Measurements from ENCODE around the gene PSME3IP1. TPM values are rescaled to one million over a fixed set of nuclear protein-coding genes. Genes with fewer than 3 reads are reported as not detected.

Gene PSME3IP1
- total and polyA plus RNA-seq, 7 donors, result 37.1 to 61.9 (median 48.7) TPM

- WGBS, 3 donors, result 0 to 1% (median 0%) methylated on average over 37 of the region's 37 CpGs
- intact Hi-C loops (cut with DNase I), result loop anchor here (5.0 kb wide), 1 partner anchor 57 kb away; no protein-coding TSS in a partner anchor
- peaks cover 18% of the 10 kb centered on the region for H3K4me1 ChIP-seq
- ATAC-seq, result peak; percentile 33 to 57 (median 40)
- H3K36me3 ChIP-seq (ENCODE audit: insufficient read depth in 1 of 2, low read depth in 1 of 2), result no peaks in the 10 kb centered on the region
- DNase-seq, result peak in 1 of 2 donors; percentile 45
- H3K9me3 ChIP-seq, result no peaks in the 10 kb centered on the region
- no peaks in the 10 kb centered on the region for H3K27me3 ChIP-seq (ENCODE audit: insufficient read depth in 3 of 3, low read length in 2 of 3)
- TF ChIP-seq, protein P1, sequence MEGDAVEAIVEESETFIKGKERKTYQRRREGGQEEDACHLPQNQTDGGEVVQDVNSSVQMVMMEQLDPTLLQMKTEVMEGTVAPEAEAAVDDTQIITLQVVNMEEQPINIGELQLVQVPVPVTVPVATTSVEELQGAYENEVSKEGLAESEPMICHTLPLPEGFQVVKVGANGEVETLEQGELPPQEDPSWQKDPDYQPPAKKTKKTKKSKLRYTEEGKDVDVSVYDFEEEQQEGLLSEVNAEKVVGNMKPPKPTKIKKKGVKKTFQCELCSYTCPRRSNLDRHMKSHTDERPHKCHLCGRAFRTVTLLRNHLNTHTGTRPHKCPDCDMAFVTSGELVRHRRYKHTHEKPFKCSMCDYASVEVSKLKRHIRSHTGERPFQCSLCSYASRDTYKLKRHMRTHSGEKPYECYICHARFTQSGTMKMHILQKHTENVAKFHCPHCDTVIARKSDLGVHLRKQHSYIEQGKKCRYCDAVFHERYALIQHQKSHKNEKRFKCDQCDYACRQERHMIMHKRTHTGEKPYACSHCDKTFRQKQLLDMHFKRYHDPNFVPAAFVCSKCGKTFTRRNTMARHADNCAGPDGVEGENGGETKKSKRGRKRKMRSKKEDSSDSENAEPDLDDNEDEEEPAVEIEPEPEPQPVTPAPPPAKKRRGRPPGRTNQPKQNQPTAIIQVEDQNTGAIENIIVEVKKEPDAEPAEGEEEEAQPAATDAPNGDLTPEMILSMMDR (IDR thresholded peaks at IDR 0.05), result no peak
- H3K27ac ChIP-seq, result peak overlapping the region; percentile 96
- peak overlapping the region; percentile 93 for H3K4me3 ChIP-seq
Observed at GRCh38 chr16:57185446-57185944, 344 bp downstream of the PSME3IP1 start.

DNA sequence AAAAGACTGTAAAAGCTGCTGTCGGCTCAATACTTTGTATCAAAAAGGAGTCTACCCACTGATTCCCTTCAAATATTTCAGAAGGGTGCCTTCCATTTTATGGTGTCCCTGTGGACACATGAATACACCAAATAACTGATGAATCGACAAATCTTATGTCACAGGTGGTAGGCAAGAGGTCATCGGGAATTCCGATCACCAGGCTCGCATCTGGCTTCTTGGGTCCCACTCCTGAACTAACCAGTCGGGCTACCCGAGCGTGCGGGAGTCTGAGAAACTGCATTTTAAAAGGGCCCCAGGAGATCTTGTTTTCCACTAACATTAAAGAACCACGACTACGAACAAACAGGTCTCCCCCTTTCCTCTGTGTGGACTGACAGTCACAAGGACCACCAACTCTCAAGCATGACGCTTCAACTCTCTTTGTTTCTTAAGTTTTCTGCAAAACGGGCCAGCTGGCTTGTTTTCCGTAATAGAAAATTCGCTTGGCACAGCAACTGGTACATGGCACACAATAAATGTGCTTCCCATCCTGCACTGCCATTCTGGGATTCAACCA is 873 bp downstream of the PSME3IP1 start:
- TF ChIP-seq, protein P1 (IDR thresholded peaks at IDR 0.05), result no peak
- WGBS, 3 donors, result 11 to 14% (median 12%) methylated on average over 15 of the region's 15 CpGs
- intact Hi-C loops (cut with DNase I), result loop anchor here (5.0 kb wide), 1 partner anchor 57 kb away; no protein-coding TSS in a partner anchor
- no peaks in the 10 kb centered on the region for H3K27me3 ChIP-seq (ENCODE audit: insufficient read depth in 3 of 3, low read length in 2 of 3)
- H3K27ac ChIP-seq, result peak overlapping the region; percentile 96
- no peaks in the 10 kb centered on the region for H3K36me3 ChIP-seq (ENCODE audit: insufficient read depth in 1 of 2, low read depth in 1 of 2)
- H3K9me3 ChIP-seq, result no peaks in the 10 kb centered on the region
- no peak for DNase-seq
- ATAC-seq, result no peak
- H3K4me3 ChIP-seq, result peak overlapping the region; percentile 93
- H3K4me1 ChIP-seq, result peaks cover 18% of the 10 kb centered on the region

- H3K27me3 ChIP-seq (ENCODE audit: insufficient read depth in 3 of 3, low read length in 2 of 3), result no peaks in the 10 kb centered on the region
- H3K27ac ChIP-seq, result no peak overlapping the region
- H3K4me1 ChIP-seq, result peaks cover 23% of the 10 kb centered on the region
- 94 to 98% (median 96%) methylated on average over 4 of the region's 4 CpGs for WGBS, 3 donors
- no peak overlapping the region for H3K4me3 ChIP-seq
- DNase-seq (no peak), ATAC-seq (no peak)
- no peaks in the 10 kb centered on the region for H3K9me3 ChIP-seq
- TF ChIP-seq, protein P1 (IDR thresholded peaks at IDR 0.05), result no peak
- intact Hi-C loops (cut with DNase I), result no loop called here
- H3K36me3 ChIP-seq (ENCODE audit: insufficient read depth in 1 of 2, low read depth in 1 of 2), result no peaks in the 10 kb centered on the region
Observed at GRCh38 chr16:57184113-57184512, 1.7 kb downstream of the PSME3IP1 start.

DNA sequence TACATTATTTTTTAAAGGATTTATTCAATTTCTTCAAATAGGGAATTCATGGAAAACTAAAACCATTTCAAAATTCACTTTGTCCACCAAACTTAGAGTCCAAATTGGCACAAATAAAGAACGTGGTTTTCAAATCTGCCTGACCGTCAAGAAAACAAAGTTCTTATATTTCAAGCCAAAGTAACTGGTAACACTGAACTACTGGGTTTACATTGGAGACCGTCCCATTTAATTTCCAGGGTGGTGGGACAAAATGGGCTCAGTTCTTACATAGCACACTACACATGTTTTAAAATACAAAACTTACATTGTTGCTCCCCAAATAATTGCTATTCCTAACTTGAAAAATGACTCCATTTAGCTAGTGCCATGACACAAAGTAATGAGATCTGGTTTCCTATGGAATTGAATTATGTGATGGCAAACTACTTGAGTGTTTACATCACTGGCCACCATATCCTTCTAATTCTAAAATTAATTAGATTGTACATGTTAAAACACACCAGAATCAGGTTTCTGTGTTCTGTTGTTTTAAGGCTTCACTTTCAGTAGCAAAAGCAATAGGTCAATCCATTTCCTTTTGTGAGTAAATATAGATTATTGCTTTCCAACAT is 6.5 kb downstream of the PSME3IP1 start:
- WGBS, 3 donors, result 45 to 59% (median 47%) methylated on average over 3 of the region's 3 CpGs
- Histone ChIP-seq H3K36me3 (ENCODE audit: insufficient read depth in 1 of 2, low read depth in 1 of 2) (peaks cover 0 to 4% of the 10 kb centered on the region in 2 donors), H3K4me3 (no peak overlapping the region), H3K4me1 (peaks cover 10% of the 10 kb centered on the region), H3K27me3 (ENCODE audit: insufficient read depth in 3 of 3, low read length in 2 of 3) (no peaks in the 10 kb centered on the region), H3K9me3 (no peaks in the 10 kb centered on the region), H3K27ac (no peak overlapping the region)
- ATAC-seq (no peak), DNase-seq (no peak)
- TF ChIP-seq, protein P1 (IDR thresholded peaks at IDR 0.05), result no peak
- intact Hi-C loops (cut with DNase I), result no loop called here

Data from psoas muscle (tissue), 8 donors.